ENCODE data around the gene SMIM13. TPM values are rescaled to one million over a fixed set of nuclear protein-coding genes. Genes with fewer than 3 reads are reported as not detected.

Gene SMIM13
- total RNA-seq, 1 experiment from 2014 or later = 22.2 TPM

GRCh38 chr6:11172501-11173327 is 79.1 kb downstream of the SMIM13 start:
- no peaks in the 10 kb centered on the region for H3K9me2 ChIP-seq (ENCODE audit: insufficient read depth)
- H3K36me3 ChIP-seq (ENCODE audit: low read depth) = no peaks in the 10 kb centered on the region
- BruUV-seq (replicated peaks) = no TSS peak
- H3K79me2 ChIP-seq (ENCODE audit: low read depth) = no peaks in the 10 kb centered on the region
- no peaks in the 10 kb centered on the region for H3K27me3 ChIP-seq (ENCODE audit: insufficient read depth, low read depth)
- H3K4me3 ChIP-seq = no peak overlapping the region
- ChIA-PET POLR2A (ENCODE audit: unreplicated experiment) (interaction anchor here (0.8 kb wide), 1 partner anchor 36 kb away, joined by 9 read pairs; no protein-coding TSS in a partner anchor), CTCF (no interaction called here)
- H3K9me3 ChIP-seq (ENCODE audit: insufficient read depth, low read depth) = no peaks in the 10 kb centered on the region
- TF ChIP-seq, protein P1, sequence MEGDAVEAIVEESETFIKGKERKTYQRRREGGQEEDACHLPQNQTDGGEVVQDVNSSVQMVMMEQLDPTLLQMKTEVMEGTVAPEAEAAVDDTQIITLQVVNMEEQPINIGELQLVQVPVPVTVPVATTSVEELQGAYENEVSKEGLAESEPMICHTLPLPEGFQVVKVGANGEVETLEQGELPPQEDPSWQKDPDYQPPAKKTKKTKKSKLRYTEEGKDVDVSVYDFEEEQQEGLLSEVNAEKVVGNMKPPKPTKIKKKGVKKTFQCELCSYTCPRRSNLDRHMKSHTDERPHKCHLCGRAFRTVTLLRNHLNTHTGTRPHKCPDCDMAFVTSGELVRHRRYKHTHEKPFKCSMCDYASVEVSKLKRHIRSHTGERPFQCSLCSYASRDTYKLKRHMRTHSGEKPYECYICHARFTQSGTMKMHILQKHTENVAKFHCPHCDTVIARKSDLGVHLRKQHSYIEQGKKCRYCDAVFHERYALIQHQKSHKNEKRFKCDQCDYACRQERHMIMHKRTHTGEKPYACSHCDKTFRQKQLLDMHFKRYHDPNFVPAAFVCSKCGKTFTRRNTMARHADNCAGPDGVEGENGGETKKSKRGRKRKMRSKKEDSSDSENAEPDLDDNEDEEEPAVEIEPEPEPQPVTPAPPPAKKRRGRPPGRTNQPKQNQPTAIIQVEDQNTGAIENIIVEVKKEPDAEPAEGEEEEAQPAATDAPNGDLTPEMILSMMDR (conservative IDR thresholded peaks at IDR 0.05) = peak; percentile 69
- TF ChIP-seq EZH2 (IDR thresholded peaks at IDR 0.05; ENCODE audit: low read depth) = no peak
- H2AFZ ChIP-seq = no peak overlapping the region
- intact Hi-C loops (cut with micrococcal nuclease; ENCODE audit: unreplicated experiment) = no loop called here
- H3K4me1 ChIP-seq (replicated peaks; ENCODE audit: insufficient read depth) = no peaks in the 10 kb centered on the region
- peak in 1 of 2 experiments; percentile 18 for DNase-seq
- H3F3A ChIP-seq (ENCODE audit: insufficient read depth, low read depth) = no peaks in the 10 kb centered on the region
- H3K27ac ChIP-seq = no peak overlapping the region
- no peaks in the 10 kb centered on the region for H4K20me1 ChIP-seq (ENCODE audit: insufficient read depth)
- H3K4me2 ChIP-seq = no peak overlapping the region

GRCh38 chr6:11174242-11174611 is 80.6 kb downstream of the SMIM13 start:
- ChIA-PET CTCF (no interaction called here), POLR2A (ENCODE audit: unreplicated experiment) (no interaction called here)
- no peaks in the 10 kb centered on the region for H3F3A ChIP-seq (ENCODE audit: insufficient read depth, low read depth)
- DNase-seq = no peak
- no peaks in the 10 kb centered on the region for H3K9me2 ChIP-seq (ENCODE audit: insufficient read depth)
- no peaks in the 10 kb centered on the region for H3K79me2 ChIP-seq (ENCODE audit: low read depth)
- BruUV-seq (replicated peaks) = no TSS peak
- H3K27me3 ChIP-seq (ENCODE audit: insufficient read depth, low read depth) = no peaks in the 10 kb centered on the region
- no peak overlapping the region for H2AFZ ChIP-seq
- H3K27ac ChIP-seq = no peak overlapping the region
- no peaks in the 10 kb centered on the region for H3K4me1 ChIP-seq (replicated peaks; ENCODE audit: insufficient read depth)
- no peaks in the 10 kb centered on the region for H3K36me3 ChIP-seq (ENCODE audit: low read depth)
- H3K4me2 ChIP-seq = no peak overlapping the region
- TF ChIP-seq, protein P1 (conservative IDR thresholded peaks at IDR 0.05) = no peak
- TF ChIP-seq EZH2 (IDR thresholded peaks at IDR 0.05; ENCODE audit: low read depth) = no peak
- intact Hi-C loops (cut with micrococcal nuclease; ENCODE audit: unreplicated experiment) = no loop called here
- H3K4me3 ChIP-seq = no peak overlapping the region
- H4K20me1 ChIP-seq (ENCODE audit: insufficient read depth) = no peaks in the 10 kb centered on the region
- no peaks in the 10 kb centered on the region for H3K9me3 ChIP-seq (ENCODE audit: insufficient read depth, low read depth)

DNA sequence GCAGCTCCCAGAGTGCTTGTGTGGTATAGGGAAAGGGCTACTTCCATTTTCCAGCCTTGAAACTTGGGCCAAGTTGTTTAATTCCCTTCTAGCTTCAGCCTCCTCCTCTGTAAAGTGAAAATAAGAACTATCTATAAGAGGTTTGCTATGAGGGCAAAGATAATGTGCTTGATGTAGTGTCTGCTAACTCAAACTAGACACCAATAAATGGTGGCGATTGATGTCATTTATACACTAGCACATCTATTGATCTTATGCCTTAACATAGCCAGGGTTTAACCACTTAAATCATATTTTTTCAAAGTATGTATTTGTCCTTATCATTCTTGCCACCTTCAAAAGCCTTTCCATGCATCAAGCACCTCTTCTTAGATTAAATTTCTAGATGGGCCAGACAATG is 83.6 kb downstream of the SMIM13 start:
- no peak overlapping the region for H3K4me2 ChIP-seq
- no peaks in the 10 kb centered on the region for H3K9me2 ChIP-seq (ENCODE audit: insufficient read depth)
- H3K36me3 ChIP-seq (ENCODE audit: low read depth) = no peaks in the 10 kb centered on the region
- H2AFZ ChIP-seq = no peak overlapping the region
- H3K27ac ChIP-seq = no peak overlapping the region
- ChIA-PET CTCF (no interaction called here), POLR2A (ENCODE audit: unreplicated experiment) (interaction anchor here (0.7 to 1.2 kb wide), 2 partner anchors 55 to 167 kb away, joined by 4 to 7 read pairs; partner anchors contain the start of gene NEDD9)
- H3F3A ChIP-seq (ENCODE audit: insufficient read depth, low read depth) = peaks cover 6% of the 10 kb centered on the region; the same call in 1 of the 2 replicates
- H3K4me3 ChIP-seq = no peak overlapping the region
- no peak for DNase-seq
- no peaks in the 10 kb centered on the region for H4K20me1 ChIP-seq (ENCODE audit: insufficient read depth)
- TF ChIP-seq, protein P1 (conservative IDR thresholded peaks at IDR 0.05) = no peak
- TF ChIP-seq EZH2 (IDR thresholded peaks at IDR 0.05; ENCODE audit: low read depth) = no peak
- H3K27me3 ChIP-seq (ENCODE audit: insufficient read depth, low read depth) = no peaks in the 10 kb centered on the region
- no peaks in the 10 kb centered on the region for H3K9me3 ChIP-seq (ENCODE audit: insufficient read depth, low read depth)
- H3K4me1 ChIP-seq (replicated peaks; ENCODE audit: insufficient read depth) = no peaks in the 10 kb centered on the region
- intact Hi-C loops (cut with micrococcal nuclease; ENCODE audit: unreplicated experiment) = no loop called here
- BruUV-seq (replicated peaks) = no TSS peak
- no peaks in the 10 kb centered on the region for H3K79me2 ChIP-seq (ENCODE audit: low read depth)

Data from PC-9 (cell line).